Nephron (organoid): ENCODE measurements around the gene OSBP2.
A peak's percentile ranks its signal among the peaks of the same experiment; 100 is the strongest.

Experiments used
- H3K27ac Mint-ChIP-seq, 3 experiments: 2 replicates each; pipeline ENCODE4 v1.8.0; 2020; ENCODE audit warnings: mixed read lengths in 3 of 3, mild to moderate bottlenecking in 2 of 3, moderate library complexity in 1 of 3
- H3K27me3 Mint-ChIP-seq: 2 replicates; pipeline ENCODE4 v1.8.0; 2021; ENCODE audit warnings: low read depth, mild to moderate bottlenecking, moderate library complexity, mixed read lengths
- H3K36me3 Mint-ChIP-seq: 2 replicates; pipeline ENCODE4 v1.8.0; 2020; ENCODE audit warnings: low read depth, mixed read lengths
- H3K4me1 Mint-ChIP-seq: 2 replicates; pipeline ENCODE4 v1.8.0; 2020; ENCODE audit warnings: mixed read lengths
- H3K4me3 Mint-ChIP-seq, 3 experiments: 2 replicates each; pipeline ENCODE4 v1.8.0; 2020; ENCODE audit warnings: mild to moderate bottlenecking in 3 of 3, mixed read lengths in 3 of 3, moderate library complexity in 2 of 3
- H3K9me3 Mint-ChIP-seq: 2 replicates; pipeline ENCODE4 v1.8.0; 2020; ENCODE audit warnings: mixed read lengths
- TF ChIP-seq, protein P1 (sequence below), 3 experiments: fragments of 200-600 bp; sonication (generic); IDR thresholded peaks; one replicate each; pipeline ENCODE4 v1.5.0; 2021; ENCODE audit warnings: antibody characterized with exemption in 3 of 3; ENCODE audit not compliant: unreplicated experiment in 3 of 3

Gene OSBP2

DNA sequence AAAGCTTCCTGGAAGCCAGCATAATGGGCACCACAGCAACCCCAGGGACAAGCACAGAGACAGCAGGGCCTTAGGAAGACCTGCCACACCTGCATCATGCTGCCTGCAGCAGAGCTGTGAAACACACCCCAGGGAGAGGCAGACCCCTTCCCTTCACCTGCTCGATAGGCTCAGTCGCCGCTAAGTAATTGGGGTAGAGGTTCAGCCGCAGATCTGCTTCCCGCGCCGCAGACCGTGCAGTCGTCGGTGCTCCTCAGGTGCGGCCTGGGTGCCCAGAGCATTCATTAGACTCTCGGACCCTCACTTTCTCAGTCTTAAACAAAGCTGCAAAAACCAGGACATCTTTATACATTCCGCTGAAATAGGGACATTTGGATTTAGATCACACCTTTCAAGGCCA lies 29.9 kb upstream of the OSBP2 start:
- peaks cover 9% of the 10 kb centered on the region for H3K4me1 Mint-ChIP-seq

DNA sequence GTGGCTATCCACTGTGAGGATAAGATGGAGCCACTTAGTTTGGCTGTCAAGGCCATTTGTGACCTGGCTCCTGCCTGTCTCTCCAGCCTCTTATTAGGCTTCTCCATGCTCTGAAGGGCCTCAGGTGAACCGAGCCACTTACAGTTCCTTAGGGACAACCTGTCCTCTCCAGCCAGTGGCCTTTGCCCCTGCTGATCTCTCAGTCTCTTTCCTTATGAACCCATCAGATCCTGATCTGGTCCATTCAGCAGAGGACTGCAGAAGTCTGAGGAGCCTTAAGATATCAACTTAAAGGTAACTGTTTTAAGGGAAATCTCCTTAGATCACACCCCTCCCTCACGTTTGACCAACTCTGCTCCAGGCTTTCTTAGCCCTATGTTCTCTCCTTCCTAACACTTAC lies 29.4 kb upstream of the OSBP2 start:
- Mint-ChIP-seq H3K9me3 (no peaks in the 10 kb centered on the region), H3K27ac (no peak overlapping the region), H3K27me3 (peaks cover 22% of the 10 kb centered on the region), H3K36me3 (peaks cover 12% of the 10 kb centered on the region), H3K4me1 (peaks cover 9% of the 10 kb centered on the region), H3K4me3 (no peak overlapping the region)
- TF ChIP-seq, protein P1, sequence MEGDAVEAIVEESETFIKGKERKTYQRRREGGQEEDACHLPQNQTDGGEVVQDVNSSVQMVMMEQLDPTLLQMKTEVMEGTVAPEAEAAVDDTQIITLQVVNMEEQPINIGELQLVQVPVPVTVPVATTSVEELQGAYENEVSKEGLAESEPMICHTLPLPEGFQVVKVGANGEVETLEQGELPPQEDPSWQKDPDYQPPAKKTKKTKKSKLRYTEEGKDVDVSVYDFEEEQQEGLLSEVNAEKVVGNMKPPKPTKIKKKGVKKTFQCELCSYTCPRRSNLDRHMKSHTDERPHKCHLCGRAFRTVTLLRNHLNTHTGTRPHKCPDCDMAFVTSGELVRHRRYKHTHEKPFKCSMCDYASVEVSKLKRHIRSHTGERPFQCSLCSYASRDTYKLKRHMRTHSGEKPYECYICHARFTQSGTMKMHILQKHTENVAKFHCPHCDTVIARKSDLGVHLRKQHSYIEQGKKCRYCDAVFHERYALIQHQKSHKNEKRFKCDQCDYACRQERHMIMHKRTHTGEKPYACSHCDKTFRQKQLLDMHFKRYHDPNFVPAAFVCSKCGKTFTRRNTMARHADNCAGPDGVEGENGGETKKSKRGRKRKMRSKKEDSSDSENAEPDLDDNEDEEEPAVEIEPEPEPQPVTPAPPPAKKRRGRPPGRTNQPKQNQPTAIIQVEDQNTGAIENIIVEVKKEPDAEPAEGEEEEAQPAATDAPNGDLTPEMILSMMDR (IDR thresholded peaks at IDR 0.05; ENCODE audit: unreplicated experiment in 3 of 3): no peak

More for the DNA sequence above, 29.9 kb upstream of the OSBP2 start:
- H3K9me3 Mint-ChIP-seq: no peaks in the 10 kb centered on the region
- H3K4me3 Mint-ChIP-seq: peak overlapping the region in 1 of 3 experiments; percentile 5
- peaks cover 19% of the 10 kb centered on the region for H3K27me3 Mint-ChIP-seq
- TF ChIP-seq, protein P1 (IDR thresholded peaks at IDR 0.05; ENCODE audit: unreplicated experiment in 3 of 3): no peak
- H3K27ac Mint-ChIP-seq: no peak overlapping the region
- H3K36me3 Mint-ChIP-seq: peaks cover 15% of the 10 kb centered on the region

DNA sequence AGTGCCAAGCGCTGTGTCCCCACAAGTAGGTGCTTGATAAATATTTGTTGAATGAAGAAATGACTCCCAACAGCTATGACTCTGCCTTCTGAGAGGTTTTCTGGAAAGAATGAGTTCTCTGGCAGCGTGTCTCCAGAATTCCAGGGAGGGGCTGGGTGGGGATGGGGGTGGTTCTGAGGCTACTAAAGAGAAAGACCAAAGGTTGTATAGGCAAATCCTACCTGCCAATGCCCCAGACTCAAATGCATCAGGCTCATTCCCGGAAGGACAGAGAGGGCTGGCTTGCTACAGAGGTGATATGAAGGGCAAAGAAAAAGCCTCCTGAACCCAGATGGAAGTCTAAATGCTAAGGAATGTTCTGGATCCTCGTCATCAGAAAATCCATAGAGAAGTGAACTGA lies 28.9 kb upstream of the OSBP2 start:
- TF ChIP-seq, protein P1 (IDR thresholded peaks at IDR 0.05; ENCODE audit: unreplicated experiment in 3 of 3): no peak
- H3K4me1 Mint-ChIP-seq: peaks cover 9% of the 10 kb centered on the region

DNA sequence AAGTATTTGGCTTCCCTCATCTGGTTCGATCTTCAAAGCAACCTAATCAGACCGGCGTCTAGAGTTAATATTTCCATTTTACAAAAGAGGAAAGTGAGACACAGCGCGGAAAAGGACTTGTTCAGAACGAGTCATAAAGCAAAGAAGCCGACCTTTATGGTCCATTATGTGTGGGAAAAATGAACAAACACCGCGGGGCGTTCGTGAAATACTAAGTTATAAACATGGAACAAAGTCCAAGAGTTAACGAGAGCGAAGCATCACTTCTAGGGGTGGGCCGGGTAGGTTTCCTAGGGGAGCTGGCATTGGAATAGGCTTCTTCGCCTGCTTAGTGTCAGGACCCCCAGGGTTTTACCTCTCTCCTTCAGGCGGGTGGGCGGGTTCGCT lies 27.6 kb upstream of the OSBP2 start:
- Mint-ChIP-seq H3K27me3 (peaks cover 27% of the 10 kb centered on the region), H3K4me1 (peaks cover 9% of the 10 kb centered on the region), H3K4me3 (peak overlapping the region; percentile 90 to 97 (median 95)), H3K36me3 (peaks cover 9% of the 10 kb centered on the region), H3K9me3 (no peaks in the 10 kb centered on the region), H3K27ac (no peak overlapping the region)
- TF ChIP-seq, protein P1 (IDR thresholded peaks at IDR 0.05; ENCODE audit: unreplicated experiment in 3 of 3): no peak

More for the DNA sequence above, 28.9 kb upstream of the OSBP2 start:
- peaks cover 9% of the 10 kb centered on the region for H3K36me3 Mint-ChIP-seq
- H3K4me3 Mint-ChIP-seq: peak overlapping the region; percentile 81 to 97 (median 95)
- peaks cover 27% of the 10 kb centered on the region for H3K27me3 Mint-ChIP-seq
- no peak overlapping the region for H3K27ac Mint-ChIP-seq
- H3K9me3 Mint-ChIP-seq: no peaks in the 10 kb centered on the region

DNA sequence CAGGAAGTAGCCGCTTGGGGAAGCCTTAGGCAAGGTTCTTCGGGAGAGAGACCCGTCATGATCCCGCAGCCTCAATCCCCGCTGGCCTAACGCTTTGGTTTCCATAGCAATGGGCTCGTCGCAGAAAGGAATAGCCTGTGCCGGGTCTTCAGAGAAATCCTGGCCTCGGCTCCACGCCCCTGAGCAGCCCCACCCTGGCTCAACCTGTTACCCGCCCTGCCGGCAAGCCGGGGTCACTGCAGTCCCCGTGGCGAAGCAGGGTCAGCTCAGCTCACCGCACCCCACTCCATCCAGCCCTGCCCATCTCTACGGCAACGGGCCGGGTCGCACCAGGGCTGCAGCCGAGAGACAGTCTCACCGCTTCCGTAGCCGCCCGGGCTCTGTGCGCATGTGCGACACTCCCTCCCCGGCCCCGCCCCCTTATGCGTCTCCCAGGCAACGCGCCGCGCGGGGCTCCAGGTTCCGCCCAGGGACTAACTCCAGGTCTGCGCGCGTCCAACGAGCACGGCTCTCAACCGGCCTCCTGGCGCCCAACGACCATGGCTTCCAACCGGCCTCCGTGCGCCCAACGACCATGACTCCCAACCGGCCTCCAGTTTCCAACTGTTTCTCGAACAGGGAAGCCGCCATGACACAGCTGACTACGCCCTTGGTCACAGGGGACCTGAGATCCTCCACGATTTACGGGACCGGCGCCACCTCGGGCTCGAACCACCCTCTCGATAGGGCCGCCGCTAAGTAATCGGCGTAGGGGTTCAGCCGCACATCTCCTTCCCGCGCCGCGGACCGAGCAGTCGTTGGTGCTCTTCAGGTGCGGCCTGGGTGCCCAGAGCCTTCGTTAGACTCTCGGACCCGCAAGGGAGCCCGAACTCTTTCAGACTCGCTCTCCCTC lies 26.9 kb upstream of the OSBP2 start, which contains the start of gene DUSP18:
Gene DUSP18 (minus strand): TSS at position 382 of the 892 bp plus-strand sequence. CDS start 3,872 bp downstream, outside the sequence.
- H3K4me3 Mint-ChIP-seq: peak within 1 kb of the TSS; percentile 90 to 97 (median 95)
- H3K9me3 Mint-ChIP-seq: no peaks in the 10 kb centered on the region
- peaks cover 8% of the 10 kb centered on the region for H3K36me3 Mint-ChIP-seq
- TF ChIP-seq, protein P1 (IDR thresholded peaks at IDR 0.05; ENCODE audit: unreplicated experiment in 3 of 3): peak; percentile 26 to 41 (median 32)
- peaks cover 9% of the 10 kb centered on the region for H3K4me1 Mint-ChIP-seq
- peak within 1 kb of the TSS in 2 of 3 experiments; percentile 35 to 41 for H3K27ac Mint-ChIP-seq
- H3K27me3 Mint-ChIP-seq: peaks cover 32% of the 10 kb centered on the region
